ENCODE results near the gene PLAGL2. TPM values are rescaled to one million over a fixed set of nuclear protein-coding genes. Genes with fewer than 3 reads are reported as not detected.
"Not testable (repeated sequence)": the region's sequence is repeated elsewhere in the genome, so short reads cannot be mapped to it uniquely, and the experiment has no call there.

PLAGL2 gene
- total and polyA plus RNA-seq, 2 of the 8 experiments (the other 6 are each of a cell fraction or from before 2014, with no cell fraction given) = 20.6 to 25.4 TPM

GRCh38 chr20:32179515-32179914 lies 28.0 kb downstream of the PLAGL2 start:
- peaks cover 3 to 4% of the 10 kb centered on the region in 2 experiments; a peak in 3 of 4 replicates for H3K9me3 ChIP-seq (ENCODE audit: insufficient read depth in 2 of 2, low read depth in 1 of 2, low read length in 1 of 2)
- H3K18ac ChIP-seq (ENCODE audit: extremely low read depth, low read length) = no peak overlapping the region
- H2BK120ac ChIP-seq (replicated peaks; ENCODE audit: low read depth, low read length) = no peak overlapping the region
- FAIRE-seq = peak; percentile 13
- H4K5ac ChIP-seq (ENCODE audit: insufficient read length, low read depth, low read length) = no peak overlapping the region
- H3K27me3 ChIP-seq (replicated peaks in 1 of 4; ENCODE audit: control insufficient read depth in 3 of 4, extremely low read depth in 1 of 4, insufficient read depth in 3 of 4, low read length in 3 of 4) = no peaks in the 10 kb centered on the region
- H3K4me2 ChIP-seq (ENCODE audit: insufficient read depth in 1 of 2, low read depth in 2 of 2, low read length in 2 of 2) = no peak overlapping the region
- H3K79me2 ChIP-seq (ENCODE audit: control insufficient read depth in 1 of 2, insufficient read depth in 2 of 2, low read length in 2 of 2) = no peaks in the 10 kb centered on the region
- H3K36me3 ChIP-seq (ENCODE audit: control insufficient read depth in 2 of 4, insufficient read depth in 4 of 4, low read length in 3 of 4) = no peaks in the 10 kb centered on the region
- no peak overlapping the region for H3K9ac ChIP-seq (replicated peaks in 1 of 4; ENCODE audit: extremely low read depth in 1 of 4, low read depth in 3 of 4, low read length in 3 of 4)
- no peak overlapping the region for H2BK20ac ChIP-seq (ENCODE audit: low read length)
- POLR2A ChIA-PET (ENCODE audit: partially characterized antibody) = interaction anchor here (1.4 kb wide), 1 partner anchor 10 kb away, joined by 6 read pairs; no protein-coding TSS in a partner anchor
- H2AFZ ChIP-seq (ENCODE audit: low read length) = no peak overlapping the region
- H3K4me3 ChIP-seq (ENCODE audit: extremely low read depth in 1 of 4, insufficient read depth in 2 of 4, low read depth in 3 of 4, low read length in 4 of 4) = no peak overlapping the region
- no peak overlapping the region for H4K91ac ChIP-seq (replicated peaks; ENCODE audit: insufficient read length, low read length)
- no peaks in the 10 kb centered on the region for H3K79me1 ChIP-seq (ENCODE audit: low read depth, low read length)
- H3K27ac ChIP-seq (ENCODE audit: low read depth, low read length) = no peak overlapping the region
- no peak overlapping the region for H4K8ac ChIP-seq (ENCODE audit: extremely low read depth, insufficient read depth, low read length)
- TF ChIP-seq SIN3A (conservative IDR thresholded peaks at IDR 0.05 in 1 of 2, IDR thresholded peaks at IDR 0.05 in 1 of 2; ENCODE audit: low read depth in 1 of 2, low read length in 2 of 2) = no peak
- no peak overlapping the region for H2BK5ac ChIP-seq (ENCODE audit: low read depth, low read length)
- H3K4me1 ChIP-seq (replicated peaks in 1 of 4; ENCODE audit: control insufficient read depth in 3 of 4, insufficient read depth in 4 of 4, low read length in 3 of 4) = peaks cover 0 to 1% (median 0%) of the 10 kb centered on the region in 4 experiments; a peak in 1 of 7 replicates
- no peak overlapping the region for H2AK5ac ChIP-seq (ENCODE audit: low read depth, low read length)
- DNase-seq (ENCODE audit: low read depth in 1 of 2, low spot score in 2 of 2) = no peak
- no peaks in the 10 kb centered on the region for H4K20me1 ChIP-seq (replicated peaks in 1 of 2; ENCODE audit: control insufficient read depth in 1 of 2, insufficient read depth in 2 of 2, low read length in 2 of 2)
- 81% methylated on average over 2 of the region's 2 CpGs; no CpG with 5 or more reads in 1 of the 2 experiments for WGBS, 2 experiments (ENCODE audit: extremely low coverage in 1 of 2, insufficient coverage in 1 of 2, insufficient read length in 1 of 2, insufficient replicate concordance in 2 of 2, low coverage in 1 of 2, low lambda C conversion rate in 2 of 2, missing lambda C conversion rate in 1 of 2)
- no peak overlapping the region for H2BK12ac ChIP-seq (ENCODE audit: low read depth, low read length)
- H3K56ac ChIP-seq (replicated peaks; ENCODE audit: insufficient read length, low read depth, low read length) = no peak overlapping the region
- H3K4ac ChIP-seq (replicated peaks; ENCODE audit: insufficient read length, low read depth, low read length) = no peak overlapping the region
- CTCF ChIA-PET (ENCODE audit: partially characterized antibody) = interaction anchor here (0.6 to 0.8 kb wide), 2 partner anchors 24 kb away, joined by 3 to 4 read pairs; no protein-coding TSS in a partner anchor
- no peak overlapping the region for H3K14ac ChIP-seq (ENCODE audit: insufficient read length)
- no peak overlapping the region for H2BK15ac ChIP-seq (ENCODE audit: low read length)
- no peak overlapping the region for H3K23ac ChIP-seq (ENCODE audit: insufficient read length)
- H3K23me2 ChIP-seq (ENCODE audit: low read depth, low read length) = 0 out of 2 replicates have a peak, but pooled peaks cover 3% of the 10 kb centered on the region

DNA sequence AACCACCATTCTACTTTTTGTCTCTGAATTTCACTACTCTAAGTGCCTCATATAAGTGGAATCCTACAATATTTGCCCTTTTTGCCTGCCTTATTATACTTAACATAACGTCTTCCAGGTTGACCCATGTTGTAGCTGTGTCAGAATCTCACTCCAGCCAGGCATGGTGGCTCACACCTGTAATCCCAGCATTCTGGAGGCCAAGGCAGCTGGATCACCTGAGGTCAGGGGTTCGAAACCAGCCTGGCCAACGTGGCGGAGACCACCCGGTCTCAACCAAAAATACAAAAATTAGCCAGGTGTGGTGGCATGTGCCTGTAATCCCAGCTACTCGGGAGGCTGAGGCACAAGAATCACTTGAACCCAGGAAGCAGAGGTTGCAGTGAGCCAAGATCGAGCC lies 29.8 kb downstream of the PLAGL2 start:
- H2BK120ac ChIP-seq (replicated peaks; ENCODE audit: low read depth, low read length); H3K79me1 ChIP-seq (ENCODE audit: low read depth, low read length); H4K5ac ChIP-seq (ENCODE audit: insufficient read length, low read depth, low read length); H3K27me3 ChIP-seq (replicated peaks in 1 of 4; ENCODE audit: control insufficient read depth in 3 of 4, extremely low read depth in 1 of 4, insufficient read depth in 3 of 4, low read length in 3 of 4); H3K4me2 ChIP-seq (ENCODE audit: insufficient read depth in 1 of 2, low read depth in 2 of 2, low read length in 2 of 2); H3K23ac ChIP-seq (ENCODE audit: insufficient read length); CTCF ChIA-PET (ENCODE audit: partially characterized antibody); H3K27ac ChIP-seq (ENCODE audit: low read depth, low read length); H2BK5ac ChIP-seq (ENCODE audit: low read depth, low read length); H2BK15ac ChIP-seq (ENCODE audit: low read length); H3K36me3 ChIP-seq (ENCODE audit: control insufficient read depth in 2 of 4, insufficient read depth in 4 of 4, low read length in 3 of 4); FAIRE-seq; DNase-seq (ENCODE audit: low read depth in 1 of 2, low spot score in 2 of 2); H4K8ac ChIP-seq (ENCODE audit: extremely low read depth, insufficient read depth, low read length); H4K20me1 ChIP-seq (replicated peaks in 1 of 2; ENCODE audit: control insufficient read depth in 1 of 2, insufficient read depth in 2 of 2, low read length in 2 of 2); H3K9ac ChIP-seq (replicated peaks in 1 of 4; ENCODE audit: extremely low read depth in 1 of 4, low read depth in 3 of 4, low read length in 3 of 4); H2BK12ac ChIP-seq (ENCODE audit: low read depth, low read length); H3K23me2 ChIP-seq (ENCODE audit: low read depth, low read length); H3K4me1 ChIP-seq (replicated peaks in 1 of 4; ENCODE audit: control insufficient read depth in 3 of 4, insufficient read depth in 4 of 4, low read length in 3 of 4); H3K79me2 ChIP-seq (ENCODE audit: control insufficient read depth in 1 of 2, insufficient read depth in 2 of 2, low read length in 2 of 2); H3K4me3 ChIP-seq (ENCODE audit: extremely low read depth in 1 of 4, insufficient read depth in 2 of 4, low read depth in 3 of 4, low read length in 4 of 4); H2AK5ac ChIP-seq (ENCODE audit: low read depth, low read length); H4K91ac ChIP-seq (replicated peaks; ENCODE audit: insufficient read length, low read length); H3K14ac ChIP-seq (ENCODE audit: insufficient read length); H3K4ac ChIP-seq (replicated peaks; ENCODE audit: insufficient read length, low read depth, low read length); H3K9me3 ChIP-seq (ENCODE audit: insufficient read depth in 2 of 2, low read depth in 1 of 2, low read length in 1 of 2); POLR2A ChIA-PET (ENCODE audit: partially characterized antibody); H2AFZ ChIP-seq (ENCODE audit: low read length); H2BK20ac ChIP-seq (ENCODE audit: low read length); H3K18ac ChIP-seq (ENCODE audit: extremely low read depth, low read length); H3K56ac ChIP-seq (replicated peaks; ENCODE audit: insufficient read length, low read depth, low read length): not testable (repeated sequence)
- WGBS, 2 experiments (ENCODE audit: extremely low coverage in 1 of 2, insufficient coverage in 1 of 2, insufficient read length in 1 of 2, insufficient replicate concordance in 2 of 2, low coverage in 1 of 2, low lambda C conversion rate in 2 of 2, missing lambda C conversion rate in 1 of 2) = 87% methylated on average over 7 of the region's 7 CpGs; no CpG with 5 or more reads in 1 of the 2 experiments

Measured in H1 (cell line).